ENCODE data around the gene SKP2. TPM values are rescaled to one million over a fixed set of nuclear protein-coding genes. Genes with fewer than 3 reads are reported as not detected.
A peak's percentile ranks its signal among the peaks of the same experiment; 100 is the strongest.

The SKP2 gene
- total RNA-seq, 1 experiment from 2014 or later: 21.7 TPM

DNA sequence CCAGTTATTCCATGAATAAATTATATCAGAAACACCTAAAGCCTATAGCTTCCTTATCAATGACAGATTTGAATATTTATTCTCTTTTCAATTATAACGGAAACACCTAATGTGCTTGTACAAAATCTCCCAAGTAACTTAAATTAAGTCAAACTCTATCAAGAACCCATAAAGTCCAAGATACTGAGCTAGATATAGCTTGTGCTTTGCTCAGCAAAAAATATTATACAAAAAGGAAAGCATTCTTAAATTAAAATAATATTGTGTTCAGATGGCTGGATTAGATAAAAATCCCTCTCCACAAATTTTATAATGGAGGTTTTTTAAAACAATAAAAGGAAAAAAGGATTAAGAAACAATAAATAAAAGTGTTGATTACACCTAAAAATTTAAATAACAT lies 66.1 kb downstream of the SKP2 start:
- intact Hi-C loops (cut with micrococcal nuclease): no loop called here
- H3K36me3 Mint-ChIP-seq (ENCODE audit: insufficient read depth, unreplicated experiment): peaks cover 56% of the 10 kb centered on the region
- BruUV-seq (replicated peaks): no TSS peak
- no peaks in the 10 kb centered on the region for H3K27me3 Mint-ChIP-seq (ENCODE audit: insufficient read depth, unreplicated experiment)
- H3K27ac Mint-ChIP-seq (ENCODE audit: low read depth, unreplicated experiment): no peak overlapping the region
- H3K4me1 Mint-ChIP-seq (ENCODE audit: insufficient read depth, unreplicated experiment): no peaks in the 10 kb centered on the region
- ChIA-PET POLR2A (interaction anchor here (1.4 to 4.3 kb wide), 3 partner anchors 19 to 38 kb away, joined by 4 to 17 read pairs (median 11); partner anchors contain the start of gene NADK2), CTCF (interaction anchor here (0.7 to 1.4 kb wide), 2 partner anchors 12 to 310 kb away, joined by 3 read pairs; no protein-coding TSS in a partner anchor)
- TF ChIP-seq, protein P1, sequence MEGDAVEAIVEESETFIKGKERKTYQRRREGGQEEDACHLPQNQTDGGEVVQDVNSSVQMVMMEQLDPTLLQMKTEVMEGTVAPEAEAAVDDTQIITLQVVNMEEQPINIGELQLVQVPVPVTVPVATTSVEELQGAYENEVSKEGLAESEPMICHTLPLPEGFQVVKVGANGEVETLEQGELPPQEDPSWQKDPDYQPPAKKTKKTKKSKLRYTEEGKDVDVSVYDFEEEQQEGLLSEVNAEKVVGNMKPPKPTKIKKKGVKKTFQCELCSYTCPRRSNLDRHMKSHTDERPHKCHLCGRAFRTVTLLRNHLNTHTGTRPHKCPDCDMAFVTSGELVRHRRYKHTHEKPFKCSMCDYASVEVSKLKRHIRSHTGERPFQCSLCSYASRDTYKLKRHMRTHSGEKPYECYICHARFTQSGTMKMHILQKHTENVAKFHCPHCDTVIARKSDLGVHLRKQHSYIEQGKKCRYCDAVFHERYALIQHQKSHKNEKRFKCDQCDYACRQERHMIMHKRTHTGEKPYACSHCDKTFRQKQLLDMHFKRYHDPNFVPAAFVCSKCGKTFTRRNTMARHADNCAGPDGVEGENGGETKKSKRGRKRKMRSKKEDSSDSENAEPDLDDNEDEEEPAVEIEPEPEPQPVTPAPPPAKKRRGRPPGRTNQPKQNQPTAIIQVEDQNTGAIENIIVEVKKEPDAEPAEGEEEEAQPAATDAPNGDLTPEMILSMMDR (IDR thresholded peaks at IDR 0.05; ENCODE audit: unreplicated experiment): no peak
- DNase-seq (ENCODE audit: unreplicated experiment): no peak
- no peaks in the 10 kb centered on the region for H3K9me3 Mint-ChIP-seq (ENCODE audit: unreplicated experiment)
- no peak overlapping the region for H3K4me3 Mint-ChIP-seq (ENCODE audit: unreplicated experiment)

DNA sequence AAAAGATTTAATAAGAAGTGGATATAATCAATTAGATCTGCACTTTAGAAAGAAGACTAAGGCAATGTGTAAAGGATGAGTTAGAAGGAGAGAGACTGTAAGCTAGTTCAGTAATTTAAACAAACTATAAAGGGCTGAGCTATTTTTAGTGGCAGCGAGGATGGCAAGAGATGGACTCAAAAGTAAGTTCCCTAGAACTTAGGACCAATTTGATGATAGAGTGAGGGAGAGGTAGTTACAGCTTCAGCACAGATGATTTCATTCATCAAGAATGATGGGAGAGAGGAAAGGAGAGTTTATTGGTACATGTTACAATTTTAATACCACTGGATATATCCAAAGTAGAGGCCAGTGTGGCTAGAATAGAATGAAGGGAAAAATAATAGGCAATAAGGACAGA lies 70.7 kb downstream of the SKP2 start:
- POLR2A ChIA-PET: no interaction called here
- Mint-ChIP-seq H3K27me3 (ENCODE audit: insufficient read depth, unreplicated experiment) (no peaks in the 10 kb centered on the region), H3K4me3 (ENCODE audit: unreplicated experiment) (no peak overlapping the region), H3K4me1 (ENCODE audit: insufficient read depth, unreplicated experiment) (no peaks in the 10 kb centered on the region), H3K9me3 (ENCODE audit: unreplicated experiment) (no peaks in the 10 kb centered on the region), H3K27ac (ENCODE audit: low read depth, unreplicated experiment) (no peak overlapping the region), H3K36me3 (ENCODE audit: insufficient read depth, unreplicated experiment) (peaks cover 24% of the 10 kb centered on the region)
- intact Hi-C loops (cut with micrococcal nuclease): no loop called here
- TF ChIP-seq, protein P1 (IDR thresholded peaks at IDR 0.05; ENCODE audit: unreplicated experiment): no peak
- no peak for DNase-seq (ENCODE audit: unreplicated experiment)
- BruUV-seq (replicated peaks): no TSS peak
- CTCF ChIA-PET: interaction anchor here (0.6 to 1.1 kb wide), 4 partner anchors 19 to 109 kb away, joined by 3 to 7 read pairs (median 3); partner anchors contain the start of gene NADK2

DNA sequence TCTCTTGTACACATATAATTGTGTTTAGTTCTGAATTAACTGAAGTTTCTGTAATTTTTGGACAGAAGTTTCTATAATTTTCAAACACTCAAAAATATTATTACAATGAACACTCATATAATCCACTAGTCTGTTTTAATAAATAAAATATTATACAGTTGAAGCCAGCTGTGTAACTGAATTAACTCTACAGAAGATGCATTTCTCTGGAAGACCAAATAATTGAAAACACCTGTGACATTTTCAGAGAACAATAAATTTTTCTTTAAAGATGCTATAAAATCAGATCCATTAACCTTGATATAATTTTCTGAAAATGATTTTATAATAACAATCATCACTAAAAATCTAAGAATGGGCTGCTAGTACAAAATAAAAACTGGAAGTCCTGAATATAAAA lies 75.1 kb downstream of the SKP2 start:
- Mint-ChIP-seq H3K4me3 (ENCODE audit: unreplicated experiment) (no peak overlapping the region), H3K27ac (ENCODE audit: low read depth, unreplicated experiment) (no peak overlapping the region), H3K36me3 (ENCODE audit: insufficient read depth, unreplicated experiment) (no peaks in the 10 kb centered on the region), H3K27me3 (ENCODE audit: insufficient read depth, unreplicated experiment) (no peaks in the 10 kb centered on the region), H3K4me1 (ENCODE audit: insufficient read depth, unreplicated experiment) (peaks cover 14% of the 10 kb centered on the region), H3K9me3 (ENCODE audit: unreplicated experiment) (no peaks in the 10 kb centered on the region)
- DNase-seq (ENCODE audit: unreplicated experiment): no peak
- TF ChIP-seq, protein P1 (IDR thresholded peaks at IDR 0.05; ENCODE audit: unreplicated experiment): no peak
- POLR2A ChIA-PET: interaction anchor here (2.3 kb wide), 1 partner anchor 14 kb away, joined by 8 read pairs; the partner anchor contains the start of gene NADK2
- intact Hi-C loops (cut with micrococcal nuclease): no loop called here
- BruUV-seq (replicated peaks): no TSS peak
- CTCF ChIA-PET: interaction anchor here (1.1 to 1.2 kb wide), 2 partner anchors 11 to 512 kb away, joined by 3 to 4 read pairs; no protein-coding TSS in a partner anchor

DNA sequence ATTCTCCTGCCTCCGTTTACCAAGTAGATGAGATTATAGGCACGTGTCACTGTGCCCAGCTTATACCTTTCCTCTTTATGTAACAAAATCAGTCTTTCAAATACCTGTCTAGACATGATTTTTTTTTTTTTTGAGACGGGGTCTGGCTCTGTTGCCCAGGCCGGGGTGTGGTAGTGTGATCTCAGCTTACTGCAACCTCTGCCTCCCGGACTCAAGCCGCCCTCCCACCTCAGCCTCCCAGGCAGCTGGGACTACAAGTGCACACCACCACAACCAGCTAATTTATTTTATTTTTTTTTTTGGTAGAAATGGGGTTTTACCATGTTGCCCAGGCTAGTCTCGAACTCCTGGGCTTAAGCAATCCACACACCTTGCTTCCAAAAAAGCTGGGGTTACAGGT lies 76.6 kb downstream of the SKP2 start:
- no peak overlapping the region for H3K4me3 Mint-ChIP-seq (ENCODE audit: unreplicated experiment)

More for the DNA sequence above, 76.6 kb downstream of the SKP2 start:
- POLR2A ChIA-PET: interaction anchor here (0.9 to 1.0 kb wide), 2 partner anchors 13 to 60 kb away, joined by 3 to 5 read pairs; partner anchors contain the start of gene NADK2
- Mint-ChIP-seq H3K27me3 (ENCODE audit: insufficient read depth, unreplicated experiment) (no peaks in the 10 kb centered on the region), H3K27ac (ENCODE audit: low read depth, unreplicated experiment) (peak overlapping the region; percentile 81), H3K9me3 (ENCODE audit: unreplicated experiment) (no peaks in the 10 kb centered on the region), H3K36me3 (ENCODE audit: insufficient read depth, unreplicated experiment) (no peaks in the 10 kb centered on the region), H3K4me1 (ENCODE audit: insufficient read depth, unreplicated experiment) (peaks cover 22% of the 10 kb centered on the region)
- DNase-seq (ENCODE audit: unreplicated experiment): no peak
- CTCF ChIA-PET: no interaction called here
- TF ChIP-seq, protein P1 (IDR thresholded peaks at IDR 0.05; ENCODE audit: unreplicated experiment): no peak
- BruUV-seq (replicated peaks): no TSS peak
- intact Hi-C loops (cut with micrococcal nuclease): no loop called here

Measured in MCF 10A (cell line).